ENCODE data around the gene AWAT2. TPM values are rescaled to one million over a fixed set of nuclear protein-coding genes. Genes with fewer than 3 reads are reported as not detected.

AWAT2 gene
- total RNA-seq, 1 donor from 2014 or later = 0.20 TPM

GRCh38 chrX:70042399-70043371 is 7.1 kb downstream of the AWAT2 start:
- peak in 1 of 2 donors; percentile 13 for DNase-seq (ENCODE audit: low read depth in 2 of 2)

GRCh38 chrX:70041993-70042392 is 7.7 kb downstream of the AWAT2 start:
- no peak for DNase-seq (ENCODE audit: low read depth in 2 of 2)

GRCh38 chrX:70039758-70040157 is 10.0 kb downstream of the AWAT2 start:
- no peak for DNase-seq (ENCODE audit: low read depth in 2 of 2)

GRCh38 chrX:70038951-70039350 is 10.8 kb downstream of the AWAT2 start:
- DNase-seq (ENCODE audit: low read depth in 2 of 2) = peak in 1 of 2 donors; percentile 38

- DNase-seq (ENCODE audit: low read depth in 2 of 2) = no peak
These were observed 11.2 kb downstream of the AWAT2 start for GRCh38 chrX:70038515-70038914.

GRCh38 chrX:70034646-70035045 is 15.1 kb downstream of the AWAT2 start:
- DNase-seq (ENCODE audit: low read depth in 2 of 2) = no peak

- peak; percentile 52 to 78 for DNase-seq (ENCODE audit: low read depth in 2 of 2)
These were observed 16.2 kb downstream of the AWAT2 start for GRCh38 chrX:70033348-70034051.

GRCh38 chrX:70032792-70033191 is 16.9 kb downstream of the AWAT2 start:
- DNase-seq (ENCODE audit: low read depth in 2 of 2) = peak in 1 of 2 donors; percentile 39

GRCh38 chrX:70030301-70030767 is 19.4 kb downstream of the AWAT2 start:
- peak; percentile 61 to 73 for DNase-seq (ENCODE audit: low read depth in 2 of 2)

GRCh38 chrX:70029863-70030262 is 19.9 kb downstream of the AWAT2 start:
- no peak for DNase-seq (ENCODE audit: low read depth in 2 of 2)

GRCh38 chrX:70026851-70027200 is 22.9 kb downstream of the AWAT2 start:
- peak; percentile 30 to 64 for DNase-seq (ENCODE audit: low read depth in 2 of 2)

GRCh38 chrX:70026112-70026850 is 23.5 kb downstream of the AWAT2 start:
- peak; percentile 45 to 61 for DNase-seq (ENCODE audit: low read depth in 2 of 2)

- DNase-seq (ENCODE audit: low read depth in 2 of 2) = peak in 1 of 2 donors; percentile 57
These were observed 24.3 kb downstream of the AWAT2 start for GRCh38 chrX:70025464-70025863.

GRCh38 chrX:70022616-70023015 is 27.1 kb downstream of the AWAT2 start:
- no peak for DNase-seq (ENCODE audit: low read depth in 2 of 2)

GRCh38 chrX:70016513-70016912 is 33.2 kb downstream of the AWAT2 start:
- no peak for DNase-seq (ENCODE audit: low read depth in 2 of 2)

- no peak for DNase-seq (ENCODE audit: low read depth in 2 of 2)
These were observed 36.0 kb downstream of the AWAT2 start for GRCh38 chrX:70013466-70014381.

GRCh38 chrX:70012756-70013155 is 37.0 kb downstream of the AWAT2 start:
- DNase-seq (ENCODE audit: low read depth in 2 of 2) = no peak

- DNase-seq (ENCODE audit: low read depth in 2 of 2) = no peak
These were observed 39.8 kb downstream of the AWAT2 start for GRCh38 chrX:70009970-70010369.

- no peak for DNase-seq (ENCODE audit: low read depth in 2 of 2)
These were observed 40.7 kb downstream of the AWAT2 start for GRCh38 chrX:70009049-70009448.

- no peak for DNase-seq (ENCODE audit: low read depth in 2 of 2)
These were observed 41.8 kb downstream of the AWAT2 start for GRCh38 chrX:70007946-70008345.
